SK-N-SH treated with all-trans-retinoic acid at 6 μM for 48 hours (cell line): ENCODE measurements around the gene C1orf159.

Source experiments
- ATAC-seq: fragments of 200-7000 bp; cut with Tn5 transposase; 3 replicates; pipeline ENCODE4 v1.9.1; 2020; ENCODE audit warnings: mild to moderate bottlenecking, moderate library complexity
- ARNTL ChIP-seq: fragments of 450-650 bp; formaldehyde crosslinking; IDR thresholded peaks from 2 replicates; pipeline ENCODE4 v1.5.0; 2020; ENCODE audit warnings: low read depth, mild to moderate bottlenecking, moderate library complexity, borderline replicate concordance
- BACH2 ChIP-seq: fragments of 250-450 bp; sonication (Bioruptor Pico); IDR thresholded peaks from 2 replicates; pipeline ENCODE4 v1.9.0; 2021; ENCODE audit warnings: mild to moderate bottlenecking, borderline replicate concordance
- CREB5 ChIP-seq: fragments of 250-450 bp; sonication (Bioruptor Pico); IDR thresholded peaks from 2 replicates; pipeline ENCODE4 v1.5.1; 2020; ENCODE audit warnings: low read depth, mild to moderate bottlenecking, moderate library complexity
- CSDC2 ChIP-seq: fragments of 250-450 bp; sonication (Bioruptor Pico); IDR thresholded peaks from 2 replicates; pipeline ENCODE4 v1.5.0; 2020; ENCODE audit warnings: mild to moderate bottlenecking, moderate library complexity
- CSRNP3 ChIP-seq: fragments of 250-450 bp; sonication (Bioruptor Pico); IDR thresholded peaks from 2 replicates; pipeline ENCODE4 v1.5.1; 2021; ENCODE audit warnings: mild to moderate bottlenecking, moderate library complexity
- ESRRG ChIP-seq: fragments of 250-450 bp; sonication (Bioruptor Pico); IDR thresholded peaks from 2 replicates; pipeline ENCODE4 v1.6.1; 2021; ENCODE audit warnings: mild to moderate bottlenecking
- GLIS3 ChIP-seq: fragments of 250-450 bp; sonication (Bioruptor Pico); IDR thresholded peaks from 2 replicates; pipeline ENCODE4 v1.5.0; 2020; ENCODE audit warnings: mild to moderate bottlenecking, moderate library complexity
- ISL1 ChIP-seq: fragments of 250-450 bp; sonication (Bioruptor Pico); IDR thresholded peaks from 2 replicates; pipeline ENCODE4 v2.1.2; 2022; ENCODE audit warnings: mild to moderate bottlenecking, moderate library complexity
- OSR1 ChIP-seq: fragments of 250-450 bp; sonication (Bioruptor Pico); IDR thresholded peaks from 2 replicates; pipeline ENCODE4 v1.8.0; 2022; ENCODE audit warnings: moderate library complexity, mild to moderate bottlenecking, inconsistent platforms
- PATZ1 ChIP-seq: fragments of 250-450 bp; sonication (Bioruptor Pico); IDR thresholded peaks from 2 replicates; pipeline ENCODE4 v1.8.0; 2020; ENCODE audit warnings: mild to moderate bottlenecking, moderate library complexity, borderline replicate concordance
- POU6F1 ChIP-seq: fragments of 250-450 bp; sonication (Bioruptor Pico); IDR thresholded peaks from 2 replicates; pipeline ENCODE4 v1.8.0; 2021; ENCODE audit warnings: low read depth, mild to moderate bottlenecking, moderate library complexity, borderline replicate concordance
- PPARA ChIP-seq: fragments of 250-450 bp; sonication (Bioruptor Pico); IDR thresholded peaks from 2 replicates; pipeline ENCODE4 v1.5.0; 2020; ENCODE audit warnings: mild to moderate bottlenecking, borderline replicate concordance
- SNAI2 ChIP-seq: fragments of 250-450 bp; sonication (Bioruptor Pico); IDR thresholded peaks from 2 replicates; pipeline ENCODE4 v1.5.0; 2020; ENCODE audit warnings: mild to moderate bottlenecking, moderate library complexity
- TCF4 ChIP-seq: fragments of 250-450 bp; sonication (Bioruptor Pico); IDR thresholded peaks from 2 replicates; pipeline ENCODE4 v1.8.0; 2021; ENCODE audit warnings: mild to moderate bottlenecking, moderate library complexity, borderline replicate concordance
- TOX ChIP-seq: fragments of 250-450 bp; sonication (Bioruptor Pico); IDR thresholded peaks from 2 replicates; pipeline ENCODE4 v1.8.0; 2021; ENCODE audit warnings: mild to moderate bottlenecking, moderate library complexity, borderline replicate concordance
- TSHZ2 ChIP-seq: fragments of 250-450 bp; sonication (Bioruptor Pico); IDR thresholded peaks from 2 replicates; pipeline ENCODE4 v1.5.0; 2020; ENCODE audit warnings: mild to moderate bottlenecking, moderate library complexity
- ZC3H10 ChIP-seq: fragments of 250-450 bp; sonication (Bioruptor Pico); IDR thresholded peaks from 2 replicates; pipeline ENCODE4 v1.5.1; 2021; ENCODE audit warnings: mild to moderate bottlenecking, moderate library complexity
- ZFP3 ChIP-seq: fragments of 250-450 bp; sonication (Bioruptor Pico); IDR thresholded peaks from 2 replicates; pipeline ENCODE4 v1.5.0; 2020; ENCODE audit warnings: mild to moderate bottlenecking, moderate library complexity
- ZFP30 ChIP-seq: fragments of 450-650 bp; formaldehyde crosslinking; IDR thresholded peaks from 2 replicates; pipeline ENCODE4 v1.5.0; 2022; ENCODE audit warnings: mild to moderate bottlenecking, moderate library complexity
- ZNF70 ChIP-seq: fragments of 450-650 bp; formaldehyde crosslinking; IDR thresholded peaks from 2 replicates; pipeline ENCODE4 v1.5.0; 2020; ENCODE audit warnings: mild to moderate bottlenecking, moderate library complexity
- ZNF8 ChIP-seq: fragments of 450-650 bp; formaldehyde crosslinking; IDR thresholded peaks from 2 replicates; pipeline ENCODE4 v1.5.0; 2020; ENCODE audit warnings: mild to moderate bottlenecking, moderate library complexity

Gene C1orf159

GRCh38 chr1:1150100-1150499 is 34.2 kb upstream of the C1orf159 start:
- TF ChIP-seq ZFP30 (CRISPR knock-in tag) (no peak), ZC3H10 (no peak), TOX (CRISPR knock-in tag) (no peak), ZNF8 (no peak), ARNTL (no peak), CSRNP3 (CRISPR knock-in tag) (no peak), ZNF70 (no peak), TSHZ2 (CRISPR knock-in tag) (no peak), SNAI2 (no peak), ISL1 (CRISPR knock-in tag) (no peak), ZFP3 (no peak), GLIS3 (CRISPR knock-in tag) (no peak), TCF4 (CRISPR knock-in tag) (no peak), CREB5 (no peak), OSR1 (CRISPR knock-in tag) (no peak), POU6F1 (CRISPR knock-in tag) (no peak), PPARA (CRISPR knock-in tag) (no peak), BACH2 (CRISPR knock-in tag) (no peak), CSDC2 (CRISPR knock-in tag) (no peak), ESRRG (CRISPR knock-in tag) (no peak)
- ATAC-seq: no peak

- TF ChIP-seq PATZ1 (no peak), OSR1 (CRISPR knock-in tag) (no peak), CSDC2 (CRISPR knock-in tag) (no peak), ESRRG (CRISPR knock-in tag) (no peak), CREB5 (no peak), CSRNP3 (CRISPR knock-in tag) (no peak), ZNF70 (no peak)
- no peak for ATAC-seq
Observed at GRCh38 chr1:1149416-1149815, 33.5 kb upstream of the C1orf159 start.
